Camera-type eye (tissue), 1 donor: ENCODE measurements around the gene SNX12. TPM values are rescaled to one million over a fixed set of nuclear protein-coding genes. Genes with fewer than 3 reads are reported as not detected.

ENCODE experiments used
- total RNA-seq: library from RNA; depleted of rRNA; stranded (reverse); fragments of >200 nt; gene quantifications from one replicate; pipeline ENCODE4 v1.2.3, GENCODE V29; 2014

SNX12 gene
- total RNA-seq, result 62.5 TPM

GRCh38 chrX:71068044-71068918, at the start of gene SNX12:
TSS of gene SNX12 (minus strand) at chrX:71068334. CDS start at chrX:71068306, 28 bp downstream.

GRCh38 chrX:71111141-71111843, 43.2 kb upstream of the SNX12 start, which contains the start of gene IL2RG:
TSS of gene IL2RG (minus strand) at chrX:71111577. CDS start at chrX:71111539, 38 bp downstream.

GRCh38 chrX:71106427-71106826, 38.3 kb upstream of the SNX12 start, which contains the start of gene CXorf65:
TSS of gene CXorf65 (minus strand) at chrX:71106740. CDS start at chrX:71106556, 184 bp downstream.

GRCh38 chrX:71095555-71095980, 27.4 kb upstream of the SNX12 start, which contains the start of gene FOXO4:
TSS of gene FOXO4 (plus strand) at chrX:71095851. CDS start at chrX:71096529, 678 bp downstream.

Other genes with a start within 250 kb of the SNX12 start
- 0.33 TPM for gene TEX11, start 159.6 kb downstream of the SNX12 start, total RNA-seq
- 3.6 TPM for gene SLC7A3, start 137.2 kb downstream of the SNX12 start, total RNA-seq
- gene FOXO4, start 27.5 kb upstream of the SNX12 start, total RNA-seq, result 16.6 TPM
- gene CXorf65, start 38.4 kb upstream of the SNX12 start, total RNA-seq, result not detected
- 1.3 TPM for gene IL2RG, start 43.2 kb upstream of the SNX12 start, total RNA-seq
- gene MED12, start 50.3 kb upstream of the SNX12 start, total RNA-seq, result 48.8 TPM
- gene NLGN3, start 76.5 kb upstream of the SNX12 start, total RNA-seq, result 20.5 TPM
- gene GJB1, start 154.9 kb upstream of the SNX12 start, total RNA-seq, result 0.49 TPM
- 28.6 TPM for gene ZMYM3, start 185.8 kb upstream of the SNX12 start, total RNA-seq
- gene NONO, start 215.3 kb upstream of the SNX12 start, total RNA-seq, result 397 TPM
- gene ITGB1BP2, start 233.4 kb upstream of the SNX12 start, total RNA-seq, result 7.5 TPM